ENCODE measurements around the gene SAMD4B. TPM values are rescaled to one million over a fixed set of nuclear protein-coding genes. Genes with fewer than 3 reads are reported as not detected.

SAMD4B gene
- 10 to 100 TPM; 41.5 to 77.8 TPM for total RNA-seq

GRCh38 chr19:39341719-39342604, at the start of gene SAMD4B:
SAMD4B (plus strand) TSS chr19:39342421; CDS start chr19:39356894, 14,473 bp downstream.
- Histone ChIP-seq H3K4me1 (peaks cover 41% of the 10 kb centered on the region), H3K27ac (peak within 1 kb of the TSS; percentile 74 to 89 (median 80)), H3K36me3 (replicated peaks in 1 of 2; ENCODE audit: insufficient read depth in 1 of 2, low read depth in 2 of 2) (no peaks in the 10 kb centered on the region), H3K4me3 (peak within 1 kb of the TSS; percentile 70), H3K9me3 (no peaks in the 10 kb centered on the region), H3K27me3 (no peaks in the 10 kb centered on the region)
- DNase-seq = peak; percentile 99
- TF ChIP-seq CTCF (IDR thresholded peaks at IDR 0.05) = peak; percentile 77 to 97 (median 86)
- peak; percentile 69 to 96 (median 95) for TF ChIP-seq POLR2A (IDR thresholded peaks at IDR 0.05)
- intact Hi-C loops (cut with DNase I) = loop anchor here (10.0 kb wide), 1 partner anchor 73 kb away; the partner anchor contains the start of gene PLEKHG2
- ATAC-seq = peak; percentile 94
- 0% methylated on average over 13 to 69 of the region's 105 CpGs for WGBS, 2 donors

- DNase-seq (no peak), ATAC-seq (no peak)
- no peaks in the 10 kb centered on the region for H3K9me3 ChIP-seq
- WGBS, 2 donors = 71 to 74% methylated on average over 4 of the region's 4 CpGs
- no peak for TF ChIP-seq POLR2A (IDR thresholded peaks at IDR 0.05)
- no peak for TF ChIP-seq CTCF (IDR thresholded peaks at IDR 0.05)
- no peaks in the 10 kb centered on the region for H3K36me3 ChIP-seq (replicated peaks in 1 of 2; ENCODE audit: insufficient read depth in 1 of 2, low read depth in 2 of 2)
- no peaks in the 10 kb centered on the region for H3K27me3 ChIP-seq
- H3K4me1 ChIP-seq = no peaks in the 10 kb centered on the region
- no peak overlapping the region for H3K27ac ChIP-seq
- intact Hi-C loops (cut with DNase I) = no loop called here
- H3K4me3 ChIP-seq = no peak overlapping the region
Measured at GRCh38 chr19:39293394-39293793, 48.8 kb upstream of the SAMD4B start.

- WGBS, 2 donors = 82 to 87% methylated on average over 8 to 11 of the region's 11 CpGs
- Histone ChIP-seq H3K9me3 (no peaks in the 10 kb centered on the region), H3K4me1 (no peaks in the 10 kb centered on the region), H3K27me3 (no peaks in the 10 kb centered on the region), H3K36me3 (replicated peaks in 1 of 2; ENCODE audit: insufficient read depth in 1 of 2, low read depth in 2 of 2) (no peaks in the 10 kb centered on the region), H3K4me3 (no peak within 1 kb of the TSS), H3K27ac (no peak within 1 kb of the TSS)
- no peak for DNase-seq
- TF ChIP-seq CTCF (IDR thresholded peaks at IDR 0.05) = no peak
- TF ChIP-seq POLR2A (IDR thresholded peaks at IDR 0.05) = no peak
- intact Hi-C loops (cut with DNase I) = no loop called here
- ATAC-seq = no peak
Measured at GRCh38 chr19:39296055-39296645, 46.1 kb upstream of the SAMD4B start, which contains the start of gene IFNL1. IFNL1 (plus strand) TSS chr19:39296407; CDS start chr19:39296422, 15 bp downstream.

- TF ChIP-seq CTCF (IDR thresholded peaks at IDR 0.05) = no peak
- TF ChIP-seq POLR2A (IDR thresholded peaks at IDR 0.05) = no peak
- H3K9me3 ChIP-seq = no peaks in the 10 kb centered on the region
- DNase-seq (no peak), ATAC-seq (no peak)
- no peaks in the 10 kb centered on the region for H3K4me1 ChIP-seq
- intact Hi-C loops (cut with DNase I) = no loop called here
- no peaks in the 10 kb centered on the region for H3K36me3 ChIP-seq (replicated peaks in 1 of 2; ENCODE audit: insufficient read depth in 1 of 2, low read depth in 2 of 2)
- 86 to 87% methylated on average over 4 of the region's 4 CpGs for WGBS, 2 donors
- no peak overlapping the region for H3K4me3 ChIP-seq
- no peaks in the 10 kb centered on the region for H3K27me3 ChIP-seq
- no peak overlapping the region for H3K27ac ChIP-seq
Measured at GRCh38 chr19:39296906-39297305, 45.3 kb upstream of the SAMD4B start.

Data from body of pancreas (tissue), 4 donors.